Fibroblast of skin of scalp (primary cell): ENCODE data around the gene NHLH2.

Experiments used
- DNase-seq: peaks from one replicate; pipeline ENCODE4 v3.0.0-alpha.2; 2013

NHLH2 gene

DNA sequence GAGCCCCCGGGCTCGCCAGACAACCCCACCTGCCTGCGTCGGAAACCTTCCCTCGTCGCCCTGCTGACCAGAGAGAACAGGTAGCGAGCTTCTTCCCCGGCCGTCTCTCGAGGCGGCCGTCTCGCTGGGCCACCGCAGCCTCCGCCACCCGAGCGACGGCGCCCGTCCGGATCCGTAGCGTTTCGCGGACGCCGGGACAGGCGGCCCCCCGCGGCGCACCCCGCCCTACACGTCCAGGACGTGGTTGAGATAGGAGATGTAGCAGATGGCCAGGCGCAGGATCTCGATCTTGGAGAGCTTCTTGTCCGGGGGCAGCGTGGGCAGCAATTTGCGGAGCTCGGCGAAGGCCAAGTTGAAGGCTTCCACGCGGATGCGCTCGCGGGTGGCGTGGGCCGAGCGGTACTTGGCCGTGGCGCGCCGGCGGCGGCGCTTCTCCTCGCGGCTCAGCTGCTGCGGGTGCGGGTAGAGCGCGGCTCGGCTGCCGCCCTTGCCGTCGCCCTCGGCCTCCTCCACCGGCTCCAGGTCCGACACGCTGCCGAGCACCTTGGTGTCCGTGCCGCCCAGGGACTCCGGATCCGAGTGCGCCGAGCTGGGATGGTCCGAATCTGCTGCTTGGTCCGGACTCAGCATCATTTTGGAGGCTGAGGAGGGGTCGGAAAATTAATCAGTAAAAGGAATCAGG, 3.0 kb downstream of the NHLH2 start:
- DNase-seq: no peak

DNA sequence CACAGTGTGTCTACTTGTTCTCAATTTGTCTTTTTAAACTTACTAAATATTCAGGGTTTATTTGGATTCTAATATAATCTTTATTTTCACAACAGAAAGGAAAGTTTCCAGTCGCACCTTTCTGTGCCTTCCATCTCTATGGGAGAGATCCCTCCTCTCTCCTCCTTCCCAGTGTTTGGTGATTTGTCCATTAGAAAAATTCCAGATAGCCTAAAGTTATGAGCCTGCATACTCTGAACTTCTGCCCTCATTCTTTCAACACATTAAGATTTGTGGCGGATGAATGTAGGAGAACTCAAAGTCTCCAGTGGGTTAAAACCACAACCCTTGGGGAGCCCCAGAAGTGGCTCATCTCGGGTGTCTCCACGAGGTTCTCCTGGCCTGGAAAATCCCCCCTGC, 3.6 kb downstream of the NHLH2 start:
- DNase-seq: peak; percentile 21

DNA sequence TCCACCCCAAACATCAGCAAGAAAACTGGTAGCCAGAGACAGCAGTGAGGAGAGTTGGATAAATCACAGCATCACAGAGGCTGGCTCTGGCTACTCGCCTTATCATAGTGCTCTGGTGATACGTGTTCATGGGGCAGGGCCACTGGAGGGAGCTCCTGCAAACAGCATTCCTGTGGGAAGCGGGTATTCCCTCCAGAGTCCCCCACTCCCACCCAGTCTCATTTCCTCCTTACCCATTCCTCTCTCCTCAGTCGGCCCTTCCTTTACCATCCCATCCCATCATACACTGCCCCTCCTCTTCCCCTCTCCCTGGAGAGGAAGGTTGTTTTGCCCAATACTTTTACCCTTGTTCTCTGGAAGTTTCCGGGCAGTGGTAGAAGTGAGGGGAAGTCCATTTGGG, 7.1 kb downstream of the NHLH2 start:
- peak; percentile 13 for DNase-seq

DNA sequence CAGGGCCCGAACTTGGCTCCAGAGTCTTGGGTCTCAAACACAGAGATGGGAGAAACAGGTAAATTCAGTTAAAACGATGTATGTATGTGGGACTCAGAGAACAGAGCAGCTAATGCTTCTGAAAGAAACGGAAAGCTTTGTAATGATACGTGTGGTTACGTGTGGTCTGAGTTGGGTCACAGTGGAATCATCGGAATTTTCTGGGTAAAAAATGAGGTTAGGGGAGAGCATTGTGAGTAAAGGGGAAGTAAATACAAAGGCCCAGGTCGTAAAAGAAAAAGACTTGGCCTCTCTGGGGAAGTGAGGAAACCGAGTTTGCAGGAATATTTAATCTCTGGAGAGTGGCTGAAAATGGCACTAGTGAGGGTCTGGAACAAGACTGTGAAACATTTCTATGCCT, 8.3 kb downstream of the NHLH2 start:
- no peak for DNase-seq

DNA sequence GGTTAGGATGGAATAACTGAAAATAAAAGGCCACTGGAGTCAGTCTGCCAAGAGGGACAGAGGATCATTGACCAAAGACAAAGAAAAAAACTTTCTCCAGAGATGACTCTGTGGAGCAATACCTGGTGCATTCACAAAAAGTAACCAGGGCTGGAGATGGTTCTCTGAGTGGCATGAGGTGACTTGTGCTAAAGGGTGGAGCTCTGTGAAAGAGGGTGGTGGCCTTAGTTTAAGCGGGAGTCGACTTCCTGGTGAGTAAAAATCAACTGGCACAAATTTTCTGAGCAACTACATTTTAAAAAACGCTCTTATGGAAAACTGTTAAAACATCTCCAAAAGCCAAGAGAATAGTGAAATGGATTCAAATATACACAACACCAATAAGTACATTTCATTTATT, 10.0 kb downstream of the NHLH2 start:
- no peak for DNase-seq

DNA sequence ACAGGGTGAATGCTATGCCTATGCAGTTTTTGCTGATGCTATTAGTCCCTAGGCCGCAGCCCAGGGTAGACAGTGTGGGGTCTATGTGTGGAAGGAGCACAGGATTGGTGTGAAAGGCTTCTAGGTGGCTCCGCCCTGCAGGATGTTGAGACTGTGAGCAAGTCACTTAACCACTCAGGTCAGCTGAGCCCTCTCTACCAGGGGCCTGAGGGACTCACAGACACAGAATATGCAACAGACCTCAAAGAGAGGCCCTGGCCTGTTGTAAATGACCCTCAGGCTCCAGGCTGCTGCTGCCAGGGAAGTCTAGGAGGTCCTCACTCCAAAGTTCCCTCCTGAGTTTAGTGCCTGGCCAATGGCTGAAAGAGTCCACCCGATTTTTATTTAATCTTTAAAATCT, 11.0 kb downstream of the NHLH2 start:
- no peak for DNase-seq

DNA sequence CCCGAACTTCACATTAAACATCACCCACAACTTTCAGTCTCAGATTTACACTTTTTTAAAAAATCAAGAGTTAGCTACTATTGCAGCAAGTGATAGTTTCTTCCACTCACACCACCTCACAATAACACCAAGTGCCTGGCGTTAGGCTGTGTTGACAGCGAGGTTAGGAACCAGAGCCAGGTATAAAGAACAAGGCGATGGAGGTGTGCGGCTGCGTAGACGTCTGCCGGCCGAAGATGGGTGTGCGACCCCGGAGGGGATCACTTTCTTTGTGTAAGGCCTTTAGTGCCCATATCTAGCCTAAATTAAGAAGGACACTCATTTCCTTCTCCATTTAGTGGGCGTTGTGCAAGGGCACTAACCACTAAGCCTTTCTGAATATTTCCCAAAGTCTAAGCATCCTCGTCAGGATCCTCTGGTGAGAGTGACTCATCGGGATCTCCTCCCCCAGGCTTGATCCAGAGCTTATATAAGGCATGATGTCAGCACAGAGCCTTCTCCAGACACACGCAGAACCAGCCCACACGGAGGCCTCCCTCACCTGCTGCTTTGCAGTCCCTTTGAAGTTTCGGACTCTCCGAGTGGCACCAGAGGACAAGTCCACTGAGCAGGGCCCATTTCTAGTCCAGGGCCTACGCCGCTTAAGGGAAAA, 11.8 kb downstream of the NHLH2 start:
- DNase-seq: peak; percentile 90

DNA sequence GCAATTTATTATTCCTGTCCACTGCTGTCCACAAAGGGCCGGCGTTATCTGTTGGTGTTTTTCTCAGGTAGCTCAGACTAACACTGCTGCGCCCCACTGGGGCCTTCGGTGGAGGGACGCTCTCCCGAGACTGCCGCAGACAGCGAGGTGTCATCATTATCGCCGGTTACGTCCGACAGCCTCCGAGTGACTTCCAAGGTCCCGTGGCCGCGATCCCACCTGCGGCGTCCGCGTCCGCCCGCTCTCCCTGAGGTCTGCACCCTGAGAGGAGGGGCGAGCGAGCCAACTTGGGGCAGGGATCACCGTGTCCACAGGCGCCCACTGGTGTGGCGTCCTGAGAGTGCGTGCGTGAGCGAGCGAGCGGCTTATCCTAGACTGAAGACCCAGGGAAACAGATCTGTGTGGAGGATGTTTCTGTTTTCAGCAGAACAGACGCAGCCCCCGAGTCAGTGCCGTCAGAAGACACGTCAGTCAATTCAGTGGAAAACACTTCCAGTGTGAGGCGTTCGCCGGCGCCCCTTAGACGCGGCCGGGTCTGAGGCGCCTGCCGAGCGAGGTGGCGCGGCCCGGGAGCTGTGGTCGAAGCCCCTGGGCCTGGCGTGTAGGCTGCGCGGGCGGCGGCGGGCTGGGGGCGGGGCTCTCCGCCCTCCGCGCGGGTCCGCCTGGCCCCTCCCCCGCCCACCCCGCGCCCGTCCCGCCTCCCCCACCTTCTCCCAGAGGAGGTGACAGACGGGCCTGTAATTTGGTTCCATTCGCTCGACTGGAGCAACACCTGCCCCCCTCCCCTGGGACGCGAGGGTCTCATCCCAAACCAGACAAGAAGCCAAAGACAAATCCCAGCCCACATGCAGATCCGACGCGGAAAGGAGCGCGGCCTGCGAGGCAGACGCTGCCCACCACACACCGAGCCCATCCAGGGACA, 12.6 kb downstream of the NHLH2 start:
- DNase-seq: no peak

DNA sequence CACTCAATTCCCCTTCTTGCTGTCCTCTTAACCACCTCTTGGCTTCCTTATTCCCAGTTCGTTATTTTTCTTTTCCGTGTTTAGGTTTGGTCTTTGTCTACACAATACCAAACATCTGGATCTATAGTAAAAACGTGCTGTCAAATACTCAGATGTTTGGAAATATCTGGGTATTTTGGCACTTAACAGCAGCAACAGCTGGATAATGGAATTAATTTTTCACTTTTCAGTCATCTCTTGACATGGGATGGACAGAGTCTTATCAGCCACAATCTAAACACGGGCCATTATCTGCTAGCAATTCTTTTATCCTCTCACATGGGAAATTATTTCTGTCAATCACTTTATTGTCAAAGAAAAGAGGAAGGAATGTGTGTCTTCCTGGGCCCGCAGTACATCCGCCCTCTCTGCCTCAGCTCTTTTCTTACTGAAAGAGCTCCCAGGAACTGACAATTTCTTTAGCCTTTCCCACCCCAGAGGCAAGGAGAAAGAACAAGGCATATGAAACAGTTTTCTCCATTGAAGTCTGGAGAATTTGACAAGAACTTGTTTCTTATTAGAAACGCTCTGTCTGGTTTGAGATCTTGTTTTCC, 13.4 kb downstream of the NHLH2 start:
- DNase-seq: no peak

DNA sequence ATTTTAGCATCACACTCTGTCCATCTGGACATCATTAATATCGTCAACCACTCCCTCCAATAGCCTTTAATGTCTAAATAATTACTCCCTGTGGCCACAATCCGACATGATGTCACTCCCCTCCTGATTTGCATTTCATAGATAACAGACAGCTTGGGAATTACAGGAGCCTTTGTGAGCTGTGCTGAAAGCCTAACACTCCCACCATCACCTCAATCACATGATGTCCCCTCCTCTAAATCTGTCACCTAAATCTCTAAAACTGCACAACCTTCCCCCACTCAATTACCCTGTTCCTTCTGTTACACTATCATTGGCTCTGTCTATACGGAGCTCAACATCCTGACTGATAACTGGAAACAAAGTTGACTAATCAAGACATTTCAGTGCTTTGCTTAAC, 14.3 kb downstream of the NHLH2 start:
- no peak for DNase-seq

DNA sequence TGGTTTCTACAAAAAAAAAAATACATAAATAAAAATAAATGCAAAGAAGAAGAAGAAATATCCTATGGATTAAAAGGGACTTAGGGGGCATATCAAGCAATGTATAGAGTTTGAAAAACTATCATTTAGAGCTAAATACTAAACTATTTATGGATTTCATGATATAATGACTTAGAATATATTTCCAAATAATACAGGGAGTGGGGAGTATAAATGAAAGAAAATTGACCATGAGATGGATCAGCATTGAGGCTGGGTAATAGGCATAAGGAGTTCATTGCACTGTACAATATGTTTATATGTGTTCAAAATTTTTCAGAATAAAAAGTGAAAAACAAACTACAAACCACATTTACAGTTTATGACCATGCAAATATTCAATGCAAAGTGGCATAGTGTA, 18.8 kb downstream of the NHLH2 start:
- DNase-seq: no peak

DNA sequence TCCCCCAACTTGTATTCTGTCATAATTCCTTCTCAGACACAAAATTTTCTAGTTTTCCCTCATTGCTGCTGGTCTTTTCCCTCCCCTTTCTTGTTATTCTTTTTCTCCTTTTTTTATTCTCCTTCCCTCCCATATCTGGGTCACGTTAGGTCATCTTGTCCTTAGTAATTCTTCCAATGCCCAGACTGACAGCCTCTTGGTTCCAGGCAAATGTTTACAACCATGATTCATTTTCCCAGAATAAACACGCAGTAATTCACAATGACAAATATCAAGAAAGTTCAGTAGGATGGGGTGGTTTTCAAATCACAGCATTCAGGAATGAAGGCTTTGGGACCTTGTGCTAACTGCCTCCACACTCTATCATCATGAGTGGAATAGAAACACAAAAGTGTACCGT, 25.2 kb downstream of the NHLH2 start:
- no peak for DNase-seq

DNA sequence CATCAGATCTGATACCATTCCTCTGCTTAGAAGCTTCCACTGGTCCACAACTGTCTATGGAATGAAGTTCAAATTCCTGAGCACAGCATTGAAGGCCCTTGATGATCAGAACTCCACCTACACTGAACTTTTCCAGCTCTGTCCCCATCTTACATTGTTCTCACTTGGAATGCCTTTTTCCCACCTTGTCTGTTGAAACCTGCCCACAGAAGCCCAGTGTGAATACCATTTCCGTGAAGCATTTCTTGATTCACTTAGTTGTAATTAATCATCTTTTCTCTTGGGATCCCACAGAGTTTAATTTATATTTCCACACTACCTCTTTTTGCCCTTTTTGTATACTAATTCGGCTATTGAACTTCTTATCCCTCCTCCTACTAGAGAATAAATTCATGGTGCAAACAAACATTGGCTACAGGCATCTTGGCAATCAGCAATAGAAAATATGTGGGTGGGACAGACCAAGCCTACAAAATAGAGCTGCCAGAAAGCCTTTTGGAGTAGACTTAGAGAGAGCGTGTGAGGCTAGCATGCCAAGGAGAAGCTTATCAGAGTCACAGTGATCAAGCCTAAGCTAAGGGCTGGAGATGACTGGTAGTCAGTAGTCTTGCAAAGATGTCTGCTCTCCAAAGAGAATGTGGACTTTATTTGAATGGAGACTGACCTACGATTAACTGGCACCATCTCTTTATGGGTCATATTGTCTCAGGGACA, 26.1 kb downstream of the NHLH2 start:
- DNase-seq: no peak

DNA sequence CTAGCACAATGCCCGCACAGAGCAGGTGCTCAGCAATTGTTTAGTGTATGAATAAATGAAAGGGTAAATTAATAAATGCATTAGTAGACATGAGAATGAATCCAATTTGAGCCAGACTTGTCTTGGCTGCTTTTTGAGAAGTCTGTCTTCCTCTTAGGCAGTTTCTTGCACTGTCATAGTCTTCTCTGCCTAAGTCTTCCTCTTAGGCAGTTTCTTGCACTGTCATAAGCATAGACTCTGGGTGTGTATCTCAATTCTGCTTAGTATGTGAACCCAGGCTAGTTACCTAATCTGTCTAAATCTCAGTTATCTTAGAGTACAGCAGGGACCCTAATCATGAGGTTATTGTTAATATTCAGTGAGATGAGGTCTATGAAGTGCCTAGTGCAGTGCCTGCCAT, 27.2 kb downstream of the NHLH2 start:
- DNase-seq: no peak

DNA sequence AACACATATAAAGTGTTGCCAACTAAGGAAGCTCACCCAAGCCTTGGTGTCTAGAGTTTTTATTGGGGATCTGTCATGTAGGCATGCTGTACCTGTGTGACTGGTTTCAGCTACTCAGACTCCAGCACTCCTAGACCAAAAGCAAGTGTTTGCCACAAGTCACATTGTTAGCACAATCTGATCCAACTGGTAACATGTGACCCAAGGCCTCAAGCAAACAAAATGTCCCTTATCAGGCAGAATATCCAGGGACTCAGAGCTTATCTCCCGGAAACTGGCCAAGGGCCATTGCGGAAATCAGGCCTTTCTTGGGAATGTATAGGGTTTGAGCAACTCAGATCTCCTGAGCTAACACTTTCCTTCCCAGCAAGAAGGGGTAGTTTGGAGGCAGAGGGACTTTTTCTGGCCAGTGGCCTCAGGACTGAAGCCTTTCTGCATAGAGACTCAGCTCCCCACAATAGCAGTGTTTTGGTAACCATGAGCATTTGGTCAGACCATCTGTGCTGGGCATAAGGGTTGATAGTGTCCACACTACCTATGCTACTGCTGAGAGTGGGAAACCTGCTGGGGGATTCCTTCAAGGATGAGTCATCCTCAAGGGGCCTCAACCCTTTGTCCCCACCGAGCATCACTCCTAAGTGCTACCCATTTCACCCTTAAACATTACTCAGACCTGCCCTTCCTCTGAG, 29.6 kb downstream of the NHLH2 start:
- no peak for DNase-seq

DNA sequence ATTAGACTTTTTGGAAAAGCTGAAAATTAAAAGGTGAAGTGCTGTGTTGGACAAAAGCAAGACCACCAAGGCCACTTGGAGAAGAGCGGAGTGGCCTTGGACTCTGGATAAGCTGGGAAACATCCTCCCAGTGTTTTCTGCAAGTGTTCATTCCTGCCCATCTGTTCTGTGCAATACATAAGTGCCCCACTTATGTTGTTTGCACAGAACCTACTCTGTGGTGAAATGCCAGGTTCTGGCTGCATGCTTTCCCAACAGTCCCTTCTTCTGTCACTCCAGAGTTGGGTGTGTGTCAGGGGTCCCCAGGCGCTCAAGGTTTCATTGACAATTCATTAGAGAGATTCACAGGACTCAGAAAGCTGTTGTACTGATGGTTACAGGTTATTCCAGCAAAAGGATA, 30.3 kb downstream of the NHLH2 start:
- no peak for DNase-seq

DNA sequence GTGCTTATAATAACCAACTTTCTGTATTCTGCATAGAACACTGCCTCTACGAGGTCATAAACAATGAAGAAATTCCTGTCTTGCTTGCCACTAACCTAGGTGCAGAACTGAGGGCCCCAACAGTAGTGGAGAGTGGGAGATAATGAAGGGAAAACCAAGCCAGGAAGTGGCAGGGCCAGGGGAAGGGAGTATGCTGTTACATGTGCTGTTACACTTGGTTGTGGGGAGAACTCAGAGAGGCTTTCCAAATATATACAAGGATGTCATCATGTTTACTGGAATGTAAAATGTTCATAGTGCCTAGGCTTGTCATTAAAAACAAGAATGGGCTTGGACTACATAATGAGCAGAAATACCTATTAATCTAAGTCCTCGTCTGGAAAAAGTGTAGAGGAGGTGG, 31.1 kb downstream of the NHLH2 start:
- DNase-seq: no peak

DNA sequence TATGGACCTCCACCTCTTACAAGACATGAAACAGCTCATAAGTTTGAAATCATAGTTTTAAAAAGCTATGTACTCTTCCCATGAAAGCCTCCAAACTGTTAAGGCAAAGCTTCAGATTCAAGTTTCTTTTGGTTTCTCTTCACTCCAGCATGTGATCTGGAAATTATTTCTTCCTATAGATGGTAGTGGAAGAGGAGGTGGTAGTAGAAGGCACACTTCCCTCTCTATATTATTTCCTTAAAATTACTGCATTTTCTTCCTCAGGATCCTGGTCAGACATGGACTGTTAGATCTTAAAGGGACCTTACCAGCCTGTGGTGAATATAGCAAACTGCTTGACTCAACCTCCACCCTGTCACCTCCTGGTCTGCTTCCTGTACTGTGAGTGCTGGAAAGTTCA, 31.9 kb downstream of the NHLH2 start:
- DNase-seq: no peak

DNA sequence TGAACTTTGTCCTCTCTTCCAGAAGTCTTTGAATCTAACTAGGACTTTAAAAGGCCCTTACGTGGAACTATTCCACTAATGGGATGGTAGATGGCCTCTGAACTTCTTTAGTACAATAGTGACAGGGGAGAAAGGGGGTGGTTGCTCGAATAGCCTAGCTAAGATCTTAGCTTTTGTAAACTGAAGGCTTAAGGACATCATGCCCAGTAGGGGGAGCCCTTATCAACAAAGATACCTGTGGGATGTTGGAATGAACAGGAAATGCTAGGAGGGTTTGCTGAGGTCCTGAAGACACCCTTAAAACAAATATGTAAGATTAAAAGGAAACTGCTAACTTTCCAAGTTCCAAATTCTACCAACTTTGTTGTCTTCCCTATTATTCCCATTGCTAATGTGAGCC, 33.2 kb downstream of the NHLH2 start:
- DNase-seq: peak; percentile 76

DNA sequence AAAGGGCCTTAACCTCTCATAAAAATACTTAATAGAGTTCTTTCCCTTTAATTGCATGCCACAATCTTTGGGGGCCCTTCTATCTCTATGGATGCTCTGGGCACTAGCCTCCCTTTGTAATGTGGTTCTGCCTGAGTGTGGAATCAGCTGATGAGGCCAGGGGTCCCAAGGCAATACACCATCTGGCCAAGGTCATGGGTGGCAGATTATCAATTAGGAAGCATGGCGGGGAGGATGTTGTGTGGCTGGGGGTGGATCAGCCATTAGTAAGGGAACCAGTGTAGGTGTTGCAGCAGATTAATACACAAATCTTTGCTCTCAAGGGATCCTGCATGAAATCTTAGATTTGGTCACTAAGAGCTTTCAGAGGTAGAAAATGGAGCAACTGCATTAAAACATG, 35.3 kb downstream of the NHLH2 start:
- DNase-seq: no peak

DNA sequence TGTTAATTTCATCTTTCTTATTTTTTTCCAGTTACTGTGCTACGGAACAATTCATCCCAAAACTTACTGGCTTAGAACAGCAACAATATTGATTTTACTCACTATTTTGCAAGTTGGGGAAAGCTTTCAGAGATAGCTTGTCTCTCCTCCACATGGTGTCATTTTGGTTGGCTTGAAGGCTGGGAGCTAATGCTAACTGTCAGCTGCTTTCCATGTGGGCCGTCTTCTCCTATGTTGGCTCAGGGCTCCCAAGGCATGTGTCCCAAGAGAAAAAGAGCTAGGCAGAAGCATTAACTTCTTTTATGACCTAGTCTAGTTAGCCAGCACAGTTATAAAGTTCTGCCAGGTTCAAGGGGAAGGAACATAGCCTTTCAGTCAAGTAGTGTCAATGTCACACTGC, 38.5 kb downstream of the NHLH2 start:
- DNase-seq: no peak

DNA sequence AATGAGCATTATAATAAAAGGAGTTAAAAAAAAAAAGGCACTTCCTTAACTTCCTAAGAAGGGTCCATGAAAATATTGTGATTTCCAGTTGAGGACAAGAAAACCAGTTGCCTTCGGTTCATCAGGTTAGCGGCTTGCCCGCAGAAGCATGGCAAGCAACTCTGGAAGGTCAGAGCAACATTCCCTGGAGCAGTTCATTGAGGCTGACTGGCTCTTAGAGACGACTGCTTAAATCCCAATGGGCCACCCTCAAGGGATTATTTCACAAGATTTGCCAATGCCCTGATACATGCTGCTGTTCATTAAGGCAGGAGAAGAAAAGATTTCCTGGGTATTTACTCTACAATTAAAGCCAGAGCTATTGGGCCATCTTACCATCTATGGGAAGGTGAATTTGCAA, 43.4 kb downstream of the NHLH2 start:
- no peak for DNase-seq
